Measurements from ENCODE around the gene LMOD3.

Gene LMOD3

GRCh38 chr3:69088063-69088462 lies 34.3 kb downstream of the LMOD3 start:
- no peak for DNase-seq

- DNase-seq = no peak
Observed at GRCh38 chr3:69087030-69087791, 35.2 kb downstream of the LMOD3 start.

GRCh38 chr3:69085833-69086722 lies 36.3 kb downstream of the LMOD3 start:
- peak; percentile 77 for DNase-seq

GRCh38 chr3:69085168-69085832 lies 37.1 kb downstream of the LMOD3 start:
- DNase-seq = no peak

GRCh38 chr3:69084326-69085167 lies 37.8 kb downstream of the LMOD3 start, which contains the start of gene ARL6IP5:
Gene ARL6IP5, plus strand, starts transcription at chr3:69084937. Its CDS starts 111 bp downstream, at chr3:69085048.
- DNase-seq = peak; percentile 89

- peak; percentile 72 for DNase-seq
Observed at GRCh38 chr3:69082805-69083204, 39.6 kb downstream of the LMOD3 start.

GRCh38 chr3:69082361-69082760 lies 40.0 kb downstream of the LMOD3 start:
- DNase-seq = no peak

GRCh38 chr3:69081583-69082262 lies 40.7 kb downstream of the LMOD3 start:
- no peak for DNase-seq

GRCh38 chr3:69080233-69080920 lies 42.0 kb downstream of the LMOD3 start, which contains the start of gene UBA3:
Gene UBA3, minus strand, starts transcription at chr3:69080365. Its CDS starts 12 bp downstream, at chr3:69080353.
- DNase-seq = peak; percentile 94

GRCh38 chr3:69079269-69080159 lies 42.9 kb downstream of the LMOD3 start:
- DNase-seq = peak; percentile 23

GRCh38 chr3:69072928-69073327 lies 49.5 kb downstream of the LMOD3 start:
- no peak for DNase-seq

GRCh38 chr3:69066121-69066520 lies 56.3 kb downstream of the LMOD3 start:
- DNase-seq = no peak

GRCh38 chr3:69065318-69065964 lies 57.0 kb downstream of the LMOD3 start:
- DNase-seq = no peak

GRCh38 chr3:69063636-69064035 lies 58.8 kb downstream of the LMOD3 start:
- no peak for DNase-seq

GRCh38 chr3:69059688-69060087 lies 62.7 kb downstream of the LMOD3 start:
- DNase-seq = no peak

- DNase-seq = no peak
Observed at GRCh38 chr3:69058947-69059224, 63.5 kb downstream of the LMOD3 start.

- DNase-seq = no peak
Observed at GRCh38 chr3:69058180-69058946, 64.0 kb downstream of the LMOD3 start.

Measured in activated naive CD4-positive, alpha-beta T cell treated with anti-CD3 and anti-CD28 coated beads, Interleukin-2, amount 50 U/mL, for 16 hours (primary cell).